GM12801 (cell line): ENCODE results near the gene CLMP.

Experiments used
- TF ChIP-seq, protein P1 (sequence below): IDR thresholded peaks from one replicate; pipeline ENCODE4 v1.5.1; 2011; ENCODE audit warnings: control low read depth; ENCODE audit not compliant: insufficient read length; ENCODE audit errors: extremely low read depth

The CLMP gene

DNA sequence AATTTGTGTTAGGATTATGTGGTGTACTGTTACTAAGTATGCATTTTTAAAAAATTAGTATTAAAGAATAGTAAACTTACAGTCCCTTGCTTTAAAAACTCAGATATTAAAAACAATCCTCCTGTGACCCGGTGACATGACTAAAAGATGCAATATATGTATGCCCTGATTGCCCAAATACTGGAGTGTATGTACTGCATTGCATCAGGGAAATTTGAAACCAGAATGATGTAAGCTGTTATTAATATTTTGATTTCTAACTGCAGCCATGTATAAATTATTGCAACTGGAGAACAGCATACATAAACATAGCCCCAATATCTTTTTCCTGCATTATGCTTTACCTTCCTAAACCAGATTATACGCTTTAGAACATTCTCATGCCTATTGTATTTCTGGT is 129.4 kb downstream of the CLMP start:
- TF ChIP-seq, protein P1, sequence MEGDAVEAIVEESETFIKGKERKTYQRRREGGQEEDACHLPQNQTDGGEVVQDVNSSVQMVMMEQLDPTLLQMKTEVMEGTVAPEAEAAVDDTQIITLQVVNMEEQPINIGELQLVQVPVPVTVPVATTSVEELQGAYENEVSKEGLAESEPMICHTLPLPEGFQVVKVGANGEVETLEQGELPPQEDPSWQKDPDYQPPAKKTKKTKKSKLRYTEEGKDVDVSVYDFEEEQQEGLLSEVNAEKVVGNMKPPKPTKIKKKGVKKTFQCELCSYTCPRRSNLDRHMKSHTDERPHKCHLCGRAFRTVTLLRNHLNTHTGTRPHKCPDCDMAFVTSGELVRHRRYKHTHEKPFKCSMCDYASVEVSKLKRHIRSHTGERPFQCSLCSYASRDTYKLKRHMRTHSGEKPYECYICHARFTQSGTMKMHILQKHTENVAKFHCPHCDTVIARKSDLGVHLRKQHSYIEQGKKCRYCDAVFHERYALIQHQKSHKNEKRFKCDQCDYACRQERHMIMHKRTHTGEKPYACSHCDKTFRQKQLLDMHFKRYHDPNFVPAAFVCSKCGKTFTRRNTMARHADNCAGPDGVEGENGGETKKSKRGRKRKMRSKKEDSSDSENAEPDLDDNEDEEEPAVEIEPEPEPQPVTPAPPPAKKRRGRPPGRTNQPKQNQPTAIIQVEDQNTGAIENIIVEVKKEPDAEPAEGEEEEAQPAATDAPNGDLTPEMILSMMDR = no peak

DNA sequence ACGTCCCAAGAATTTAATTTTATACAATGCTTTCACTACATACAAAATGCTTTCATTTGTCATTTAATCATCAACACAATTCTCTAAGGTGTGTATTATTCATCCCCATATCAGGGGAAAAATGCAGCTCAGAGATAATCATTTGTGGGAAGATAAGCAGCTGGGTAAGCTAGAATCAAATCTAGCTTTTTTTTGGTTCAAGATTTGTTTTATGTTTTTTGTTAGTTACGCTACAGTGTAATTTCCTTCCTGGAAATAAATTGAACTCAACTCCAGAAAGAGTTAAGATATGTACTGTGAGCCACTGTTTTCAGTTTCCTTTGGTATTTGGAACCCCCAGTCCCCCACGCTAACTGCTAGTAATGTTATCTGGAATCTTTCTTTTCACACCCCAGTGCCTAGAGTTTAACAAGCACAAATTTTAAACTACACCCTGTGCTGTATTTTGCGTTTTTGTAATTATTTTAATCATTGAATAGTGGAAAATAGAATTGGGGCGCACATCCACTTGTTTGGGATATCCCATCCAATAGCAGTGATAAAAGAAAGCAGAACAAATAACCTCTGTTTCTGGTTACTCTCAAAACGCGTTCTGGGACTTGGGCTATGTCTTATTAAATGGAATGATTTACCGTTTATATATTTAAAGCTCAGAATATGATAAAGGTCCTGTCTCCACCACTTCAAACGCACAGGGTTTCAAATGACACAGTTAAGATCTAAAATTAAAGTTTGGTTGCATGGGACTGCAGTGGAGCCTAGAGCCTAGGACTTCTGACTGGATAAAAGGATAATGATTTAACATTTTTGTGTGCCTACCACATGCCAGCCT is 131.0 kb downstream of the CLMP start:
- TF ChIP-seq, protein P1 = no peak

DNA sequence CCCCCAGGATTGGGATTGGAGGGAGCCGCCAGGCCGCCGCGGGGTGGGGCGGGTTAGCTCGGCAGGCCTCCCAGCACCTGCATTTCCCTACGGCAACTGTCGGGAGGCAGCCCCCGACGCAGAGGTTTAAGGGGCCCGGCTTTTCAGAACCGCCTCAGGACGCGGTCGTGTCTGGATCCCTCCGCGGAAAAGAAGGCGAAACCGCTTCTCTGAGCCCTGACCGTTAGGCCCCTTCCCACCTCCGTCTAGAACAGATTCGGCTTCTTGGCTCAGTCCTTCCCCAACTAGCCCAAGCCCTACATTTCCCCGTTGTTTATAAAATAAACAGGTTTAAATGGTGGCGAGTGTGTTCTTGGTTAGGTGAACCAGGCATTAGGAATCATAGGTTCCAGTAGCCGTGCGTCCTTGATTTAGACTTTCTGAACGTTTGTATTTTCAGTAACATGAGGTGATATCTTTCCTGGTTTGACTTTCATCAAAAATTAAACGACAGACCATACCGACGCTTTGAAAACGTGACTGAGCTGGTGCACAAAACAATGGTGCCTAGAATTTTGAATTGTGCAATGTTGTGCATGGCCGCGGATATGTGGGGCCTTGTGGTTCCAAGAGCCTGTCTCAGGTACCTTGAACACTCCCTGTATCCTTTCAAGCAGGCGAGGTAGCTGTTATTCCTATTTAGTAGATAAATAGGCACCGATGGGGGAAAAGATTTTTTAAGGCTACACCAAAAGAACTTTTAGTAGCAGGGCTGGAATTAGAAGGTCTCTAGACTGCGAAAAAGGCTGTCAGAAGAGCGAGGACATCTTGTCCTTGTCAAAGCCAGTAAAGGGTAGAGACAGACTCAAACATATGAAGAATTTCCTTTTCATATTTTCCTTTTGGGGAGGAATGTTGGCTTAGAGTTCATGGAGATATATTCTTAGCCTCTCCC is 131.9 kb downstream of the CLMP start:
- TF ChIP-seq, protein P1 = no peak

DNA sequence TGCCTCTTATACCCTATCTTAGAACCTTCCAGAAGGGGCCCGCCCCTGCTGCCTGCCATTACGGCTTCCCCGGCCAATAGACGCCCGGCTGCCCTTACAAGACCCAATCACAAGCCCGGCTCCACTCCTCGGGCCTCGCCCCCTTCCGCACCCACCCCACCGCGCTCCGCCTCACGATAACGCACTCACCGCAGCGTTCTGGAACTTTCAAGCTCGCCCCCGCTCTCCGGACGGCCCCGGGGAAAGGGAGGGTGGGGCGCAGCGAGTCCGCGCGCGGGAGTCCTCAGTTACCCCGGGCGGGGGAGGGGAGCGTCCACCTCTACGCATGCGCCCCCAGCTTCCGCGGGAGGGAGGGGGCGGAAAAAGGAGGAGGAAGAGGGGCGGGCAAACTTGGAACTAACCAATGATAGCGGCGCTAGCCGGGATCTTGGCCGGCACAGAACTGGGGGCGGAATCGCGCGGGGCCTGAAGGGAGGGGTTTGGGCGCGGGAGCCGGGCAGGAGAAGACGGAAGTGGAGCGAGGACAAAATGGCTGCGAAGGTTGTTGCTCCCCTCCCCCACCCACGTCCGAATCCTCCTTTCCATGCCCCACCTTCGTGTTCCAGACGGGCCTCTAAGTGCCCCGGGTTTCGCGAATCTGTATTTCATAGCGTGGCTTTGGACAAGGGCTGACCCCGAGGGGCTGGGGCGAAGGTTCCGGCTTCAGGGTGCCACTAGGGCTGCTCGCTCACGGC is 132.7 kb downstream of the CLMP start:
- TF ChIP-seq, protein P1 = no peak

DNA sequence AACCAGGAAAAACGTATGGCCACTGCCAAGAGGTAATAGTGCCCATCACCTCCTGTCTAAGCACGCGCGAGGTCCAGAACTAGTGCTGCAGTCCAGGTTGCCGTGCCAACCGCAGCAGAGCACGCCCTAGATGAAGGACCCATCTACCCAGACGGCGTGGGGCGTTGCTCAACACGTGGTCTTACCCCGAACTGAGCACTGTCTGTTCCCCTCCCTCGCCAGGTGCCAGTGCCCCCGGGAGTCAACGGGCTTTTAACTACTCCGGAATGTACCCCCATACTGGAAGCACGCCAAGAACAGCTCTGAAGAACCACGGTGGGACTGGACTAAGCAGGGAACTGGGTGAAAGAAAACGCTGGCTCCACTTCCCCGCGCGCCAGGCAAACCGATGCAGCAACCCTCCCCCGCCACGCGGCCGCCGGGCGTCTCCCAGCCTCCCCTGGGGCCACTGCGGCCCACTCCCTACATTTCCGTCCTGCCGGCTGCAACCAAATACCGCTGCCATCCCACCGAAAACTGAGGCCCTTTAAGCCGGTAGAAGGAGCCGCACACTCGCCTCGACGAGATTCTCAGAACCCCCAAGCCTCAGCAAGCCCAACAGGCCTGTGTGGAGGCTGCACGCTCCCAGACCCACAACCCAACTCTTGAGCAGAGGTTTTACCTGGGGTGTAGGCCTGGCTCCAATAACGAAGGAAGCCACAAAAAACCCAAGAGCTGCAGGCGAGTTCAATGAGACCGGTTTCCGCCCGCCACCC is 133.5 kb downstream of the CLMP start, which contains the start of gene HSPA8:
HSPA8 (minus strand) TSS at position 734 of the 755 bp plus-strand sequence. CDS start 812 bp downstream, outside the sequence.
- TF ChIP-seq, protein P1 = no peak

DNA sequence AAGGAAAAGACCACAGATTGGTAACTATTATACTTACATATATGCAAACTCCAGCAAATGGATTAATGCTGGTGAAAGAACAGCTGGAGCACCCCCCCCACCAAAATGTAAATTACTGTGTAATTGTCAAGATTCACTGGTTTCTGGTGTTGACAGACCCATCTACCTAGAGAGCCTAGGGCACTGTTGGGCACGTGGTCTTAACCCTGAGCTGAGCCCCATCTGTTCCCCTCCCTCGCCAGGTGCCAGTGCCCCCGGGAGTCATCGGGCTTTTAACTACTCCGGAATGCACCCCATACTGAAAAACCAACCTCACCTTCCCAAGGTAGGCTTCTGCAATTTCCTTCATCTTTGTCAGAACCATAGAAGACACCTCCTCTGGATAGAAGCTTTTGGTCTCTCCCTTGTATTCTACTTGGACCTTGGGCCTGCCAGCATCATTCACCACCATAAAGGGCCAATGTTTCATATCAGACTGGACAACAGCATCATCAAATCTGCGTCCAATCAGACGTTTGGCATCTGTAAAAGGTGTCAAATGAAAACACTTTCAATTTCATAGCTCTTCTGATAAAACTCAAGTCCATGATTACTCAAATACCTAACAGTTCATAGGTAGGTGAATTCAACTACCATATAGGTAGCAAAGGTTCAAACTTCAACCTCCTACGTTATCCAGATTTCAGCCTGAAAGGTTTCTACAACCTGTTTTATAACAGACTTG is 134.6 kb downstream of the CLMP start:
- TF ChIP-seq, protein P1 = no peak
